Lung microvascular endothelial cell (primary cell): ENCODE results near the gene ITCH. TPM values are rescaled to one million over a fixed set of nuclear protein-coding genes. Genes with fewer than 3 reads are reported as not detected.
"Not testable (repeated sequence)": the region's sequence is repeated elsewhere in the genome, so short reads cannot be mapped to it uniquely, and the experiment has no call there.

Experiments
- DNase-seq, 2 donors: peaks; one replicate each; pipeline versions ENCODE4 v3.0.0 to v3.0.0-alpha.2; 2010; ENCODE audit warnings: low read depth in 2 of 2
- total RNA-seq: library from RNA; depleted of rRNA; stranded (reverse); fragments of >200 nt; gene quantifications from 2 replicates; pipeline ENCODE4 v1.2.1, GENCODE V29; 2014

Gene ITCH
- 38.6 and 55.2 TPM in 2 replicates for total RNA-seq

- DNase-seq: peak; percentile 97
Measured at GRCh38 chr20:34363062-34363464, at the start of gene ITCH. TSS of gene ITCH (plus strand) at chr20:34363273. CDS start at chr20:34393812, 30,539 bp downstream.

GRCh38 chr20:34315236-34315635, 47.8 kb upstream of the ITCH start:
- DNase-seq: no peak

- DNase-seq: peak in 1 of 2 donors; percentile 28
Measured at GRCh38 chr20:34316196-34316814, 46.8 kb upstream of the ITCH start.

GRCh38 chr20:34318609-34319443, 44.2 kb upstream of the ITCH start:
- DNase-seq: no peak

- DNase-seq: no peak
Measured at GRCh38 chr20:34320861-34321260, 42.2 kb upstream of the ITCH start.

- no peak for DNase-seq
Measured at GRCh38 chr20:34322267-34323105, 40.6 kb upstream of the ITCH start.

- DNase-seq: no peak
Measured at GRCh38 chr20:34324541-34324940, 38.5 kb upstream of the ITCH start.

GRCh38 chr20:34328207-34328606, 34.9 kb upstream of the ITCH start:
- DNase-seq: not testable (repeated sequence)

- DNase-seq: no peak
Measured at GRCh38 chr20:34328928-34329677, 34.0 kb upstream of the ITCH start.

- not testable (repeated sequence) for DNase-seq
Measured at GRCh38 chr20:34330861-34331544, 32.1 kb upstream of the ITCH start.

- no peak for DNase-seq
Measured at GRCh38 chr20:34331838-34332237, 31.2 kb upstream of the ITCH start.

- no peak for DNase-seq
Measured at GRCh38 chr20:34332262-34332920, 30.7 kb upstream of the ITCH start.

- no peak for DNase-seq
Measured at GRCh38 chr20:34333786-34334185, 29.3 kb upstream of the ITCH start.

- DNase-seq: peak in 1 of 2 donors; percentile 26
Measured at GRCh38 chr20:34334654-34335407, 28.2 kb upstream of the ITCH start.

- no peak for DNase-seq
Measured at GRCh38 chr20:34337544-34337943, 25.5 kb upstream of the ITCH start.

- DNase-seq: no peak
Measured at GRCh38 chr20:34337982-34338726, 24.9 kb upstream of the ITCH start.

GRCh38 chr20:34340726-34341125, 22.3 kb upstream of the ITCH start:
- not testable (repeated sequence) for DNase-seq

- DNase-seq: not testable (repeated sequence)
Measured at GRCh38 chr20:34341199-34341598, 21.9 kb upstream of the ITCH start.
